Trophoblast cell (in vitro differentiated cells and primary cell): ENCODE results near the gene TRABD2B.

ENCODE experiments used
- DNase-seq, 2 donors: peaks; one replicate each; pipeline ENCODE4 v3.0.0-alpha.2; 2016
- H2AFZ ChIP-seq: 2 replicates; pipeline ENCODE4 v1.6.1; 2013; ENCODE audit warnings: low read length, moderate library complexity, mild to moderate bottlenecking; ENCODE audit not compliant: insufficient read depth, poor library complexity
- H2AK5ac ChIP-seq: 2 replicates; pipeline ENCODE4 v1.6.1; 2013; ENCODE audit warnings: mild to moderate bottlenecking, low read length
- H2BK120ac ChIP-seq: 2 replicates; pipeline ENCODE4 v1.6.1; 2013; ENCODE audit warnings: low read length, mild to moderate bottlenecking, moderate library complexity; ENCODE audit not compliant: insufficient read depth, poor library complexity
- H2BK12ac ChIP-seq: 2 replicates; pipeline ENCODE4 v1.6.1; 2013; ENCODE audit warnings: mild to moderate bottlenecking, low read length, moderate library complexity
- H2BK5ac ChIP-seq: 2 replicates; pipeline ENCODE4 v1.6.1; 2013; ENCODE audit warnings: low read length, low read depth, moderate library complexity, mild to moderate bottlenecking; ENCODE audit not compliant: poor library complexity
- H3K14ac ChIP-seq: 2 replicates; pipeline ENCODE4 v1.6.1; 2013; ENCODE audit warnings: mild to moderate bottlenecking, low read length
- H3K18ac ChIP-seq: 2 replicates; pipeline ENCODE4 v1.6.1; 2013; ENCODE audit warnings: mild to moderate bottlenecking, low read length
- H3K23ac ChIP-seq: 2 replicates; pipeline ENCODE4 v1.6.1; 2013; ENCODE audit warnings: low read length
- H3K27ac ChIP-seq: 2 replicates; pipeline ENCODE4 v1.5.1; 2013; ENCODE audit warnings: low read depth, mild to moderate bottlenecking, inconsistent platforms, low read length, moderate library complexity
- H3K27me3 ChIP-seq: 2 replicates; pipeline ENCODE4 v1.6.1; 2013; ENCODE audit warnings: inconsistent platforms, mild to moderate bottlenecking, low read length, moderate library complexity; ENCODE audit not compliant: insufficient read depth
- H3K36me3 ChIP-seq, 2 experiments: 1 replicate in 1 of 2; 2 replicates in 1 of 2; pipeline ENCODE4 v1.6.1; 2013; ENCODE audit warnings: low read length in 2 of 2, mild to moderate bottlenecking in 2 of 2, moderate library complexity in 1 of 2; ENCODE audit not compliant: insufficient read depth in 2 of 2, control insufficient read depth in 1 of 2
- H3K4ac ChIP-seq: 2 replicates; pipeline ENCODE4 v1.6.1; 2013; ENCODE audit warnings: low read depth, mild to moderate bottlenecking, low read length, moderate library complexity
- H3K4me1 ChIP-seq, 2 experiments: 1 replicate in 1 of 2; 2 replicates in 1 of 2; pipeline ENCODE4 v1.6.1; 2013; ENCODE audit warnings: low read length in 2 of 2, mild to moderate bottlenecking in 2 of 2, moderate library complexity in 1 of 2; ENCODE audit not compliant: insufficient read depth in 2 of 2, control insufficient read depth in 1 of 2
- H3K4me2 ChIP-seq: 2 replicates; pipeline ENCODE4 v1.6.1; 2013; ENCODE audit warnings: inconsistent platforms, mild to moderate bottlenecking, low read length, moderate library complexity
- H3K4me3 ChIP-seq: 2 replicates; pipeline ENCODE4 v1.5.1; 2013; ENCODE audit warnings: mild to moderate bottlenecking, low read depth, low read length, inconsistent platforms
- H3K79me1 ChIP-seq: one replicate; pipeline ENCODE4 v1.6.1; 2013; ENCODE audit warnings: low read length
- H3K79me2 ChIP-seq: 2 replicates; pipeline ENCODE4 v1.6.1; 2013; ENCODE audit warnings: low read length, mild to moderate bottlenecking; ENCODE audit not compliant: control insufficient read depth, insufficient read depth, poor library complexity
- H3K9ac ChIP-seq: 2 replicates; pipeline ENCODE4 v1.6.1; 2013; ENCODE audit warnings: mild to moderate bottlenecking, low read length
- H3K9me3 ChIP-seq: 2 replicates; pipeline ENCODE4 v1.6.1; 2013; ENCODE audit warnings: low read depth, mild to moderate bottlenecking, control low read depth, inconsistent platforms, low read length; ENCODE audit not compliant: insufficient read depth
- H4K12ac ChIP-seq: 2 replicates; pipeline ENCODE4 v1.6.1; 2013; ENCODE audit warnings: low read depth, mild to moderate bottlenecking, low read length, moderate library complexity
- H4K8ac ChIP-seq: 2 replicates; pipeline ENCODE4 v1.6.1; 2013; ENCODE audit warnings: low read depth, mild to moderate bottlenecking, low read length, moderate library complexity
- H4K91ac ChIP-seq: one replicate; pipeline ENCODE4 v1.6.1; 2013; ENCODE audit warnings: low read depth, mild to moderate bottlenecking, low read length, moderate library complexity
- WGBS: extraction: QIAGEN DNeasy Blood & Tissue Kit; methylation state at CpG from one replicate; pipeline ENCODE4 v1.1.7; 2013; ENCODE audit warnings: missing lambda C conversion rate; ENCODE audit not compliant: insufficient read length, insufficient coverage; ENCODE audit errors: extremely low coverage; 5-methylcytosine and 5-hydroxymethylcytosine counted together

TRABD2B gene

GRCh38 chr1:47835409-47835808 is 161.8 kb downstream of the TRABD2B start:
- Histone ChIP-seq H3K4me3 (no peak overlapping the region), H3K4me1 (no peaks in the 10 kb centered on the region), H2AFZ (no peak overlapping the region), H3K4ac (no peak overlapping the region), H3K79me1 (no peaks in the 10 kb centered on the region), H3K9ac (no peak overlapping the region), H3K18ac (no peak overlapping the region), H3K36me3 (no peaks in the 10 kb centered on the region), H2BK120ac (no peak overlapping the region), H2BK12ac (no peak overlapping the region), H3K23ac (no peak overlapping the region), H3K27me3 (no peaks in the 10 kb centered on the region), H3K4me2 (no peak overlapping the region), H2AK5ac (no peak overlapping the region), H3K79me2 (no peaks in the 10 kb centered on the region), H4K91ac (no peak overlapping the region), H4K12ac (no peak overlapping the region), H2BK5ac (no peak overlapping the region), H3K27ac (no peak overlapping the region), H4K8ac (no peak overlapping the region), H3K9me3 (peaks cover 2% of the 10 kb centered on the region), H3K14ac (no peak overlapping the region)
- DNase-seq = no peak
- no CpG with 5 or more reads among the region's 2 CpGs for WGBS

GRCh38 chr1:47834326-47834725 is 162.9 kb downstream of the TRABD2B start:
- Histone ChIP-seq H3K18ac (no peak overlapping the region), H3K14ac (no peak overlapping the region), H3K9ac (no peak overlapping the region), H4K8ac (no peak overlapping the region), H3K9me3 (peaks cover 2% of the 10 kb centered on the region), H3K36me3 (no peaks in the 10 kb centered on the region), H2BK12ac (no peak overlapping the region), H4K91ac (no peak overlapping the region), H3K79me2 (no peaks in the 10 kb centered on the region), H3K79me1 (no peaks in the 10 kb centered on the region), H2AFZ (no peak overlapping the region), H3K4me3 (no peak overlapping the region), H3K27me3 (no peaks in the 10 kb centered on the region), H3K27ac (no peak overlapping the region), H3K4ac (no peak overlapping the region), H3K4me1 (no peaks in the 10 kb centered on the region), H3K4me2 (no peak overlapping the region), H2BK120ac (no peak overlapping the region), H2BK5ac (no peak overlapping the region), H4K12ac (no peak overlapping the region), H2AK5ac (no peak overlapping the region), H3K23ac (no peak overlapping the region)
- no peak for DNase-seq
- WGBS = no CpG with 5 or more reads among the region's 3 CpGs

- no peak overlapping the region for H3K4me2 ChIP-seq
- H3K9me3 ChIP-seq = peaks cover 5% of the 10 kb centered on the region
- no peak overlapping the region for H2BK12ac ChIP-seq
- H3K27me3 ChIP-seq = no peaks in the 10 kb centered on the region
- H2BK120ac ChIP-seq = no peak overlapping the region
- no CpG with 5 or more reads among the region's 13 CpGs for WGBS
- no peak overlapping the region for H3K9ac ChIP-seq
- no peak overlapping the region for H3K23ac ChIP-seq
- no peaks in the 10 kb centered on the region for H3K79me2 ChIP-seq
- no peak overlapping the region for H3K4ac ChIP-seq
- no peaks in the 10 kb centered on the region for H3K4me1 ChIP-seq
- no peak overlapping the region for H4K91ac ChIP-seq
- H3K36me3 ChIP-seq = no peaks in the 10 kb centered on the region
- H3K14ac ChIP-seq = no peak overlapping the region
- no peak overlapping the region for H2AFZ ChIP-seq
- no peak for DNase-seq
- H4K12ac ChIP-seq = no peak overlapping the region
- no peak overlapping the region for H2BK5ac ChIP-seq
- H3K18ac ChIP-seq = no peak overlapping the region
- no peak overlapping the region for H3K27ac ChIP-seq
- H3K79me1 ChIP-seq = no peaks in the 10 kb centered on the region
- H3K4me3 ChIP-seq = no peak overlapping the region
- no peak overlapping the region for H2AK5ac ChIP-seq
- no peak overlapping the region for H4K8ac ChIP-seq
Measured at GRCh38 chr1:47830641-47831333, 166.4 kb downstream of the TRABD2B start.

GRCh38 chr1:47830021-47830420 is 167.2 kb downstream of the TRABD2B start:
- Histone ChIP-seq H3K79me1 (no peaks in the 10 kb centered on the region), H3K4me3 (no peak overlapping the region), H3K4me2 (no peak overlapping the region), H2AK5ac (no peak overlapping the region), H3K27ac (no peak overlapping the region), H3K4ac (no peak overlapping the region), H2BK12ac (no peak overlapping the region), H2BK120ac (no peak overlapping the region), H3K27me3 (no peaks in the 10 kb centered on the region), H2AFZ (no peak overlapping the region), H3K79me2 (no peaks in the 10 kb centered on the region), H3K9ac (no peak overlapping the region), H3K18ac (no peak overlapping the region), H3K9me3 (peaks cover 5% of the 10 kb centered on the region), H4K91ac (no peak overlapping the region), H3K14ac (no peak overlapping the region), H3K36me3 (no peaks in the 10 kb centered on the region), H4K12ac (no peak overlapping the region), H3K4me1 (no peaks in the 10 kb centered on the region), H2BK5ac (no peak overlapping the region), H4K8ac (no peak overlapping the region), H3K23ac (no peak overlapping the region)
- no CpG with 5 or more reads among the region's 4 CpGs for WGBS
- no peak for DNase-seq
